Erythroblast (primary cell): ENCODE results near the gene DNAH2.

ENCODE experiments used
- GATA1 ChIP-seq: IDR thresholded peaks from 2 replicates; pipeline ENCODE4 v1.6.1; 2011; ENCODE audit warnings: low read depth, mild to moderate bottlenecking, control low read depth, low read length, moderate library complexity
- POLR2A ChIP-seq: IDR thresholded peaks from 2 replicates; pipeline ENCODE4 v1.6.1; 2011; ENCODE audit warnings: mild to moderate bottlenecking, low read length

- TF ChIP-seq POLR2A (no peak), GATA1 (no peak)
These were observed 7.2 kb upstream of the DNAH2 start for GRCh38 chr17:7710301-7710700.
